K562 (cell line): ENCODE results near the gene TMEM156. TPM values are rescaled to one million over a fixed set of nuclear protein-coding genes. Genes with fewer than 3 reads are reported as not detected.
"Not testable (repeated sequence)": the region's sequence is repeated elsewhere in the genome, so short reads cannot be mapped to it uniquely, and the experiment has no call there.

Source experiments
- CEBPG ChIP-seq, 3 experiments: fragments of 200-800 bp in 1 of 3; sonication (Bioruptor generic) in 1 of 3; sonication (generic) in 1 of 3; formaldehyde crosslinking in 1 of 3; IDR thresholded peaks in 2 of 3; conservative IDR thresholded peaks in 1 of 3; 2 replicates each; pipeline versions ENCODE4 v1.6.1 to v1.8.0; 2016 to 2022; ENCODE audit warnings: missing compliant biosample characterization in 2 of 3, missing genetic modification characterization in 2 of 3, mild to moderate bottlenecking in 1 of 3, missing genetic modification reagents in 1 of 3
- DDX20 ChIP-seq: fragments of 450-650 bp; IDR thresholded peaks from 2 replicates; pipeline ENCODE4 v1.6.1; 2016; ENCODE audit warnings: missing genetic modification characterization, low read depth, mild to moderate bottlenecking, missing compliant biosample characterization, moderate library complexity
- ETV1 ChIP-seq: fragments of 450-650 bp; conservative IDR thresholded peaks from 2 replicates; pipeline ENCODE4 v1.6.1; 2016; ENCODE audit warnings: missing genetic modification characterization, control low read depth, low read depth, missing compliant biosample characterization
- ILK ChIP-seq: fragments of 450-650 bp; IDR thresholded peaks from 2 replicates; pipeline ENCODE4 v1.6.1; 2016; ENCODE audit warnings: missing genetic modification characterization, low read depth, mild to moderate bottlenecking, missing compliant biosample characterization, moderate library complexity, borderline replicate concordance
- MLLT1 ChIP-seq, 2 experiments: fragments of 450-650 bp; IDR thresholded peaks; 2 replicates each; pipeline ENCODE4 v1.6.1; 2016
- SMARCE1 ChIP-seq: fragments of 450-650 bp; IDR thresholded peaks from 2 replicates; pipeline ENCODE4 v1.7.1; 2016; ENCODE audit warnings: mild to moderate bottlenecking
- TAF7 ChIP-seq: fragments of 450-650 bp; IDR thresholded peaks from 2 replicates; pipeline ENCODE4 v1.6.1; 2016; ENCODE audit warnings: missing genetic modification characterization, missing compliant biosample characterization
- ZNF740 ChIP-seq, 3 experiments: fragments of 200-800 bp in 1 of 3; sonication (Bioruptor generic) in 1 of 3; sonication (generic) in 1 of 3; formaldehyde crosslinking in 1 of 3; IDR thresholded peaks; 2 replicates each; pipeline versions ENCODE4 v1.6.1 to v1.8.0; 2016 to 2022; ENCODE audit warnings: mild to moderate bottlenecking in 2 of 3, missing compliant biosample characterization in 2 of 3, missing genetic modification characterization in 2 of 3, missing genetic modification reagents in 1 of 3
- polyA plus RNA-seq, 8 experiments: library from polyadenylated mRNA; depleted of rRNA in 4 of 8; stranded (reverse) in 5 of 8; unstranded in 3 of 8; fragments of >200 nt; fragmentation: Nextera tagmentation in 2 of 8; fragmentation: Illumina TruSeq in 1 of 8; extraction: Ambion mirVana in 2 of 8; extraction: Trizol in 1 of 8; gene quantifications; 2 replicates each; pipeline versions ENCODE4 v1.2.1 to v1.2.3, GENCODE V29; 2011 to 2014; ENCODE audit warnings: inconsistent platforms in 1 of 8, missing spikeins in 1 of 8
- total RNA-seq, 7 experiments: library from RNA; depleted of rRNA in 6 of 7; stranded (reverse); fragments of >200 nt in 6 of 7; fragmentation: Illumina TruSeq in 2 of 7; extraction: Trizol in 2 of 7; gene quantifications; 2 replicates each; pipeline versions ENCODE4 v1.2.1 to v1.2.3, GENCODE V29; 2011 to 2021; ENCODE audit warnings: low replicate concordance in 1 of 7
- TF ChIP-seq, protein P1 (sequence below): fragments of 450-650 bp; IDR thresholded peaks from 2 replicates; pipeline ENCODE4 v1.6.1; 2016; ENCODE audit warnings: antibody characterized with exemption

TMEM156 gene
- total and polyA plus RNA-seq, 9 of the 15 experiments (the other 6 are each of a cell fraction or from before 2014, with no cell fraction given) = 3.5 to 9.6 (median 6.4) TPM

GRCh38 chr4:39031590-39032020 lies 604 bp downstream of the TMEM156 start (continued):
- TF ChIP-seq ZNF740, CEBPG (CRISPR knock-in tag; IDR thresholded peaks at IDR 0.05): not testable (repeated sequence)
- TF ChIP-seq ZNF740 (tag; IDR thresholded peaks at IDR 0.05) = peak in 1 of 2 experiments; percentile 90; a peak in 2 of 4 replicates
- TF ChIP-seq MLLT1 (IDR thresholded peaks at IDR 0.05) = peak; percentile 57 to 78; a peak in 3 of 4 replicates
- 0 out of 2 replicates have a peak, but pooled peaks have one; percentile 68 for TF ChIP-seq DDX20 (tag)
- TF ChIP-seq TAF7 = peak; percentile 67
- 0 out of 2 replicates have a peak, but pooled peaks have one; percentile 16 for TF ChIP-seq ETV1 (tag)
- peak; percentile 36; the same call in 1 of the 2 replicates for TF ChIP-seq SMARCE1
- 0 out of 2 replicates have a peak, but pooled peaks have one; percentile 37 for TF ChIP-seq ILK (tag)
- TF ChIP-seq, protein P1, sequence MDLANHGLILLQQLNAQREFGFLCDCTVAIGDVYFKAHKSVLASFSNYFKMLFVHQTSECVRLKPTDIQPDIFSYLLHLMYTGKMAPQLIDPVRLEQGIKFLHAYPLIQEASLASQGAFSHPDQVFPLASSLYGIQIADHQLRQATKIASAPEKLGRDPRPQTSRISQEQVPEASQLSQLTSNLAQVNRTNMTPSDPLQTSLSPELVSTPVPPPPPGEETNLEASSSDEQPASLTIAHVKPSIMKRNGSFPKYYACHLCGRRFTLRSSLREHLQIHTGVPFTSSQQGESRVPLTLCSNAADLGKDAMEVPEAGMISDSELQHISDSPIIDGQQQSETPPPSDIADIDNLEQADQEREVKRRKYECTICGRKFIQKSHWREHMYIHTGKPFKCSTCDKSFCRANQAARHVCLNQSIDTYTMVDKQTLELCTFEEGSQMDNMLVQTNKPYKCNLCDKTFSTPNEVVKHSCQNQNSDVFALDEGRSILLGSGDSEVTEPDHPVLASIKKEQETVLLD = 0 out of 2 replicates have a peak, but pooled peaks have one; percentile 40
- TF ChIP-seq CEBPG (tag; conservative IDR thresholded peaks at IDR 0.05 in 1 of 2, IDR thresholded peaks at IDR 0.05 in 1 of 2) = peak in 1 of 2 experiments; percentile 75
